ENCODE results near the gene TRAPPC14. TPM values are rescaled to one million over a fixed set of nuclear protein-coding genes. Genes with fewer than 3 reads are reported as not detected.
"Not testable (repeated sequence)": the region's sequence is repeated elsewhere in the genome, so short reads cannot be mapped to it uniquely, and the experiment has no call there.

The TRAPPC14 gene
- polyA plus RNA-seq (2012; ENCODE audit: insufficient read depth, insufficient read length, low read depth) = 38.3 TPM

- Histone ChIP-seq H3K36me3 (peaks cover 26% of the 10 kb centered on the region), H3K9me3 (no peaks in the 10 kb centered on the region), H3K4me1 (peaks cover 13% of the 10 kb centered on the region), H3K27me3 (no peaks in the 10 kb centered on the region), H3K4me3 (ENCODE audit: low read depth, low read length) (peak within 1 kb of the TSS; percentile 79)
- TF ChIP-seq, protein P1, sequence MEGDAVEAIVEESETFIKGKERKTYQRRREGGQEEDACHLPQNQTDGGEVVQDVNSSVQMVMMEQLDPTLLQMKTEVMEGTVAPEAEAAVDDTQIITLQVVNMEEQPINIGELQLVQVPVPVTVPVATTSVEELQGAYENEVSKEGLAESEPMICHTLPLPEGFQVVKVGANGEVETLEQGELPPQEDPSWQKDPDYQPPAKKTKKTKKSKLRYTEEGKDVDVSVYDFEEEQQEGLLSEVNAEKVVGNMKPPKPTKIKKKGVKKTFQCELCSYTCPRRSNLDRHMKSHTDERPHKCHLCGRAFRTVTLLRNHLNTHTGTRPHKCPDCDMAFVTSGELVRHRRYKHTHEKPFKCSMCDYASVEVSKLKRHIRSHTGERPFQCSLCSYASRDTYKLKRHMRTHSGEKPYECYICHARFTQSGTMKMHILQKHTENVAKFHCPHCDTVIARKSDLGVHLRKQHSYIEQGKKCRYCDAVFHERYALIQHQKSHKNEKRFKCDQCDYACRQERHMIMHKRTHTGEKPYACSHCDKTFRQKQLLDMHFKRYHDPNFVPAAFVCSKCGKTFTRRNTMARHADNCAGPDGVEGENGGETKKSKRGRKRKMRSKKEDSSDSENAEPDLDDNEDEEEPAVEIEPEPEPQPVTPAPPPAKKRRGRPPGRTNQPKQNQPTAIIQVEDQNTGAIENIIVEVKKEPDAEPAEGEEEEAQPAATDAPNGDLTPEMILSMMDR (IDR thresholded peaks at IDR 0.05; ENCODE audit: low read depth, low read length) = no peak
- peak; percentile 96 for DNase-seq
These were observed at the start of gene TRAPPC14 for GRCh38 chr7:100158229-100159098. Gene TRAPPC14, minus strand, starts transcription at chr7:100158723. Its CDS starts 224 bp downstream, at chr7:100158499.

GRCh38 chr7:100204454-100204853 is 45.9 kb upstream of the TRAPPC14 start:
- peaks cover 43% of the 10 kb centered on the region for H3K27me3 ChIP-seq
- H3K4me3 ChIP-seq (ENCODE audit: low read depth, low read length) = no peak overlapping the region
- TF ChIP-seq, protein P1 (IDR thresholded peaks at IDR 0.05; ENCODE audit: low read depth, low read length) = no peak
- DNase-seq = no peak
- H3K36me3 ChIP-seq = no peaks in the 10 kb centered on the region
- H3K9me3 ChIP-seq = no peaks in the 10 kb centered on the region
- H3K4me1 ChIP-seq = no peaks in the 10 kb centered on the region

DNA sequence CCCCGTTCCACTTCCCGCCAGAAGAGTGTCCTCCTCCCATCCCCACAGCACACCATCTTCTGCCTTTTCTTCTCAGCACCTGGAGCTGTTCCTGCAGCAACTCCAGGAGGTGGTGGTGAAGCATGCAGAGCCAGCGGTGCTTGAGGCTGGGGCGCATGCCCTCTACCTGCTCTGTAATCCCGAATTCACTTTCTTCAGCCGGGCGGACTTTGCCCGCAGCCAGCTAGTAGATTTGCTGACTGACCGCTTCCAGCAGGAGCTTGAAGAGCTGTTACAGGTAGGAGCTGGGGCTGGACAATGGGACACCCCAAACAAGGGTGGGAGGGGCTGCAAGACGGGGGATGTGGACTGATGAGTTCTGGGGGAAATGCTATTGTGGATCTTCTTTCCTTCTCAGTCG is 42.2 kb upstream of the TRAPPC14 start:
- no peaks in the 10 kb centered on the region for H3K9me3 ChIP-seq
- H3K4me3 ChIP-seq (ENCODE audit: low read depth, low read length) = no peak overlapping the region
- peaks cover 34% of the 10 kb centered on the region for H3K27me3 ChIP-seq
- H3K4me1 ChIP-seq = no peaks in the 10 kb centered on the region
- no peak for DNase-seq
- TF ChIP-seq, protein P1 (IDR thresholded peaks at IDR 0.05; ENCODE audit: low read depth, low read length) = no peak
- no peaks in the 10 kb centered on the region for H3K36me3 ChIP-seq

DNA sequence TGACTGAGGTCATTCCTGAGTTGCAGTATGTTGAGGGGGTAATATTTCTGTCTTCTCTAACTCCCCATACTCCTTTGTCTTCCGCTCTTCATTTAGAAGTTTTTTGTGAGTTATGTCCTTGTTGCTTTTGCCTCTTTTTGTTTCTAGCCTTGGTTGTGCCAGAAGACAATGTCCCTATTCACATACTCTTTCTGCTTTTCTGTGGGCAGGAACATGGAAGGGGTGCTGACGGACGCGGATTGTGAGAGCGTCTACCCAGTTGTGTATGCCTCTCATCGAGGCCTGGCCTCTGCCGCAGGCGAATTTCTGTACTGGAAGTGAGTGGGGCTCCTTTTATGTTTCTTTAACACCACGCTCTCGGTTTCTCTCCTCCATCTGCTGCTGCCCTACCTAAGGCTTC is 39.7 kb upstream of the TRAPPC14 start:
- no peak for DNase-seq
- H3K9me3 ChIP-seq = no peaks in the 10 kb centered on the region
- H3K27me3 ChIP-seq = peaks cover 34% of the 10 kb centered on the region
- no peaks in the 10 kb centered on the region for H3K4me1 ChIP-seq
- TF ChIP-seq, protein P1 (IDR thresholded peaks at IDR 0.05; ENCODE audit: low read depth, low read length) = no peak
- no peak overlapping the region for H3K4me3 ChIP-seq (ENCODE audit: low read depth, low read length)
- no peaks in the 10 kb centered on the region for H3K36me3 ChIP-seq

GRCh38 chr7:100195901-100196322 is 37.4 kb upstream of the TRAPPC14 start:
- not testable (repeated sequence) for H3K4me3 ChIP-seq (ENCODE audit: low read depth, low read length); DNase-seq; H3K36me3 ChIP-seq; H3K4me1 ChIP-seq; H3K9me3 ChIP-seq
- H3K27me3 ChIP-seq = peaks cover 18% of the 10 kb centered on the region

- H3K4me1 ChIP-seq = no peaks in the 10 kb centered on the region
- TF ChIP-seq, protein P1 (IDR thresholded peaks at IDR 0.05; ENCODE audit: low read depth, low read length) = no peak
These were observed 36.7 kb upstream of the TRAPPC14 start for GRCh38 chr7:100195222-100195621.

More at GRCh38 chr7:100195222-100195621, 36.7 kb upstream of the TRAPPC14 start:
- DNase-seq = no peak
- Histone ChIP-seq H3K36me3 (no peaks in the 10 kb centered on the region), H3K9me3 (no peaks in the 10 kb centered on the region), H3K27me3 (peaks cover 13% of the 10 kb centered on the region), H3K4me3 (ENCODE audit: low read depth, low read length) (no peak overlapping the region)
